Stimulated activated CD4-positive, alpha-beta T cell treated with anti-CD3 and anti-CD28 coated beads, Interleukin-12 subunit alpha, Interleukin-12 subunit beta, amount 100 ng/mL, for 4 hours (primary cell): ENCODE measurements around the gene SBNO1.
A peak's percentile ranks its signal among the peaks of the same experiment; 100 is the strongest.
"Not testable (repeated sequence)": the region's sequence is repeated elsewhere in the genome, so short reads cannot be mapped to it uniquely, and the experiment has no call there.

ENCODE experiments used
- DNase-seq: peaks from one replicate; pipeline ENCODE4 v3.0.0-alpha.2; 2020

SBNO1 gene

GRCh38 chr12:123336530-123336929, 28.1 kb downstream of the SBNO1 start:
- no peak for DNase-seq

GRCh38 chr12:123335490-123335889, 29.2 kb downstream of the SBNO1 start:
- DNase-seq: no peak

GRCh38 chr12:123329799-123330198, 34.8 kb downstream of the SBNO1 start:
- DNase-seq: no peak

GRCh38 chr12:123319826-123320225, 44.8 kb downstream of the SBNO1 start:
- no peak for DNase-seq

- no peak for DNase-seq
These were observed 45.4 kb downstream of the SBNO1 start for GRCh38 chr12:123319273-123319672.

GRCh38 chr12:123313046-123313445, 51.6 kb downstream of the SBNO1 start:
- DNase-seq: not testable (repeated sequence)

GRCh38 chr12:123306200-123306599, 58.4 kb downstream of the SBNO1 start:
- no peak for DNase-seq

- DNase-seq: no peak
These were observed 59.5 kb downstream of the SBNO1 start for GRCh38 chr12:123305136-123305535.

- DNase-seq: no peak
These were observed 71.4 kb downstream of the SBNO1 start for GRCh38 chr12:123293178-123293760.

- DNase-seq: no peak
These were observed 74.7 kb downstream of the SBNO1 start for GRCh38 chr12:123289911-123290310.

GRCh38 chr12:123288751-123289346, 75.8 kb downstream of the SBNO1 start:
- no peak for DNase-seq

GRCh38 chr12:123286652-123287373, 77.8 kb downstream of the SBNO1 start:
- no peak for DNase-seq

GRCh38 chr12:123284669-123285068, 80.0 kb downstream of the SBNO1 start:
- no peak for DNase-seq

- no peak for DNase-seq
These were observed 81.2 kb downstream of the SBNO1 start for GRCh38 chr12:123283461-123283860.

GRCh38 chr12:123282111-123282510, 82.5 kb downstream of the SBNO1 start:
- no peak for DNase-seq

- no peak for DNase-seq
These were observed 83.7 kb downstream of the SBNO1 start for GRCh38 chr12:123280971-123281370.

GRCh38 chr12:123278101-123278627, 86.5 kb downstream of the SBNO1 start:
- DNase-seq: no peak

GRCh38 chr12:123273166-123273565, 91.5 kb downstream of the SBNO1 start:
- no peak for DNase-seq

- DNase-seq: peak; percentile 73
These were observed 93.5 kb downstream of the SBNO1 start for GRCh38 chr12:123271001-123271668.

- DNase-seq: peak; percentile 8
These were observed 94.2 kb downstream of the SBNO1 start for GRCh38 chr12:123270214-123271000.

- DNase-seq: no peak
These were observed 94.8 kb downstream of the SBNO1 start for GRCh38 chr12:123269896-123270213.

- peak; percentile 14 for DNase-seq
These were observed 95.2 kb downstream of the SBNO1 start for GRCh38 chr12:123269395-123269892.

- DNase-seq: no peak
These were observed 95.8 kb downstream of the SBNO1 start for GRCh38 chr12:123268850-123269249.
